Epithelial cell of esophagus (primary cell): ENCODE measurements around the gene TAS2R60.

Source experiments
- DNase-seq: peaks from one replicate; pipeline ENCODE4 v3.0.0; 2010; ENCODE audit warnings: low read depth
- H3K4me3 ChIP-seq: 2 replicates; pipeline ENCODE4 v1.5.1; 2011; ENCODE audit warnings: mild to moderate bottlenecking, low read length, control low read depth
- TF ChIP-seq, protein P1 (sequence below): IDR thresholded peaks from 2 replicates; pipeline ENCODE4 v1.5.1; 2011; ENCODE audit warnings: low read depth, mild to moderate bottlenecking, low read length, control low read depth, inconsistent platforms; ENCODE audit not compliant: insufficient read depth; ENCODE audit errors: missing control alignments

TAS2R60 gene

DNA sequence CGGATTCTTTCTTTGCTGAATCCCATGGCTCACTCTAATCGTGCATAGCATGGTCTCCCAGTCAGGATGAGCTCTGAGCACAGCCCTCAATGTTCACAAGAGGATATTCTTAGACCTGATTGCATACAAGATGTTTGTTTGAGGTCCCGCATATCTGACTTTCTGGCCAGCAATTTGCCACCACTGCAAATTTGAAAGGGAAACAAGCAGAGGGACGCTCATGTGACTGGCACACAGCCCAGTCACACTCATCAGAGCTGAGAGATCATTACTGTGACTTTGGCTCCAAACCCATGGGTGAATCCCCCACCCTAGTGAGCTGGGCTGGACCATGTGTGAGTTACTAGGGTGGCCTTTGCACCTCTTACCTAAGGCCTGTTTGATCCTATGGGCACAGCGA is 44.3 kb downstream of the TAS2R60 start:
- TF ChIP-seq, protein P1, sequence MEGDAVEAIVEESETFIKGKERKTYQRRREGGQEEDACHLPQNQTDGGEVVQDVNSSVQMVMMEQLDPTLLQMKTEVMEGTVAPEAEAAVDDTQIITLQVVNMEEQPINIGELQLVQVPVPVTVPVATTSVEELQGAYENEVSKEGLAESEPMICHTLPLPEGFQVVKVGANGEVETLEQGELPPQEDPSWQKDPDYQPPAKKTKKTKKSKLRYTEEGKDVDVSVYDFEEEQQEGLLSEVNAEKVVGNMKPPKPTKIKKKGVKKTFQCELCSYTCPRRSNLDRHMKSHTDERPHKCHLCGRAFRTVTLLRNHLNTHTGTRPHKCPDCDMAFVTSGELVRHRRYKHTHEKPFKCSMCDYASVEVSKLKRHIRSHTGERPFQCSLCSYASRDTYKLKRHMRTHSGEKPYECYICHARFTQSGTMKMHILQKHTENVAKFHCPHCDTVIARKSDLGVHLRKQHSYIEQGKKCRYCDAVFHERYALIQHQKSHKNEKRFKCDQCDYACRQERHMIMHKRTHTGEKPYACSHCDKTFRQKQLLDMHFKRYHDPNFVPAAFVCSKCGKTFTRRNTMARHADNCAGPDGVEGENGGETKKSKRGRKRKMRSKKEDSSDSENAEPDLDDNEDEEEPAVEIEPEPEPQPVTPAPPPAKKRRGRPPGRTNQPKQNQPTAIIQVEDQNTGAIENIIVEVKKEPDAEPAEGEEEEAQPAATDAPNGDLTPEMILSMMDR: no peak
- no peak overlapping the region for H3K4me3 ChIP-seq
- peak; percentile 24 for DNase-seq

DNA sequence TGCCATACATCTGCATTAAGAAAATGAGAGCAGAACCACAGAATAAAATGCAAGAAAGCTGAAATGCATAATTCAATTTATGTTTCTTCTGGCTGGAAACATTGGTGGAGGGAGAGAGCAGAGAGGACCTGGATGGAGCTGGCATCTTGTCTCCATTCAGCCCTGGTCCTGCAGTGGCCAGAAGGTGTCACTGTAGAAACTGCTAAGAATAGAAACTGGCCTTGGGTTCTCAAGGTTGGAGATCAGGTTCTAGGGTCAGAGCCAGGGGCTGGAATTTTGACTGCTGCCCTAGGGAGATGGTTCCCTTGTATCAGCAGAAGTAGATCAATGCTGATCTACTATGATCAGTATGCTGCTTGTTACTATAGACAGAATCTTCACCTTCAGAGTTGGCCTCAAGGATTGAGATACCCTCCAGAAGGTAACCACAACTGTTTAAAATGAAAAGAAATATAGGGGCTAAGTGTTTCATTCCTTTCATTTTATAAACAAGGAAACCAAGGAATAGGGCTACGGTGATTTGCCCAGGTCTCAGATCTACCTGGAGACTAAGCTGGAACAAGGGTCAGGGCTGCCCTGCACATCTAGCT is 47.6 kb downstream of the TAS2R60 start:
- DNase-seq: peak; percentile 61
- TF ChIP-seq, protein P1: peak; percentile 75
- no peak overlapping the region for H3K4me3 ChIP-seq

DNA sequence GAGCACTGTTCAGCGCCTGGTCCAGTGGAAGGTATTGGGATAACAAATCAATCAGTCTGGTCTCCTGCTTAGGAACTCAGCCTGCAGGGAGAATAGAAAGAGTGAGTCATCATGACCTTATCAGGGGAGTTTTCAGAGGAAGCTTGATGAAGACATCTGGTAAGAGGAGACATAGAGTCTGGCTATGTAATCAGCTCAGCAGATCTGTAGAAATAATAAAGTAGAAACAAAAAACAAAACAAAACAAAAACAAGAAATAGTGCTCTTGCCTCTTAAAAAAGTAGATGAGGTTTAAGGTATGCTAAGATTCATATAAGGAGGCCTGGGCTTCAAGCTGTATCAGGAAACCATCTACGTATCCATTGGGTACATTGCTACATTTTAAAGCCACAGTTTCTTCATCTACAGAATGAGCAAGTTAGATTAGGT is 48.8 kb downstream of the TAS2R60 start:
- TF ChIP-seq, protein P1: no peak
- no peak overlapping the region for H3K4me3 ChIP-seq
- peak; percentile 82 for DNase-seq

DNA sequence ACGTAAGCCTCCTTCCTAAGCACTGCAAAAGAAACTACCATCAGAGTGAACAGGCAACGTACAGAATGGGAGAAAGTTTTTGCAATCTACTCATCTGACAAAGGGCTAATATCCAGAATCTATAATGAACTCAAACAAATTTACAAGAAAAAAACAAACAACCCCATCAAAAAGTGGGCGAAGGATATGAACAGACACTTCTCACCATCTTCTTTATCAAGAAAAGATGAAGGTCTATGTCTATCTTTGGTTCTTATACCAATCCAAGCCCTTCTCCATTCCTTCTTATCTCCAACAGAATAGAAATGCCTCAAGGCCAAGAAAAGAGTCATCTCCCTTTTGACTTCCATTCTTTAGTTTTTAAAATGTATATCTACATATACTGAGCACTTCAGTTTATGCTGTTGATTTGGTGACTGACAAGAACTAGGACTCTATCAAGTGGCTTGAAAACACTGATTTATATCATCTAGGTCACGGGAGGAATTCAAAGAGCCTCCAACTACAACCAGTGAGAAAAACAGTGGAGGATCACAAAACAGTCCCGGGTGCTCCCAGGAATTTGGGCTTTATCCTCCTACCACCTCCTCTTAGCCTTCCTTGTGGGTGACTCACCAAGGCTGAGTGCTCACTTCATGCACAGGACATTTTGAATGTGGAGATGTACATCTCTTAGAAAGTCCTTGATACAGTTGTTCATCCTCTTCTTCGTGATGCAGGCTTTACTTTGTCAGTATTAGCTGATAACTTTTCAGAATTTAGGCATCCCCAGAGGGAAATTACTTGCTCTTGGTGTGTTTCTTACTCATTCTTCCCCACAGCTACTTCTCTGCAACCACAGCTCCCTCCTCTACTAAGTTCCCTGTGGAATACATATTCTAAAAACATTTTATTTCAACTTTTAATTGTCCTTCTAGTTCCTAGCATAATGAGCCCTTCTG is 49.8 kb downstream of the TAS2R60 start:
- no peak overlapping the region for H3K4me3 ChIP-seq
- DNase-seq: peak; percentile 33

DNA sequence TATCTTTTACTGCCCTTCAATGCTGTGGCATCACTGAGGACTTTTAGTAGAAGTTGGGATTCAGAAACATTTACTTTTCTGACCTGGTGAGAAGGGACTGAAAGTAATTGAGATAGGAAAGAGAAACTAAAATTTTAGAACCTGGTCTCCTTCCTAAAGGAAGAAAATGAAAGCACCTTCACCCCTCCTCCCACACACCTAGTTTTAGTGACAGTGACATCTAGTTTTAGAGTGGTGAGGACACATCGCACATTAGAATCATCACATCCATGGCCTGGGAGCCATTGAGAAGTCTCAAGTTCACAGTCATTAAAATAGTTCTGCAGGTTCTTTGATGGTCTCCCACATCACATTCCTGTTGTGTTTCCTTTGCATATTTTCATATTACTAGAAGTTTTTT is 50.5 kb downstream of the TAS2R60 start:
- no peak overlapping the region for H3K4me3 ChIP-seq
- TF ChIP-seq, protein P1: no peak
- DNase-seq: no peak

More for the DNA sequence above, 49.8 kb downstream of the TAS2R60 start:
- TF ChIP-seq, protein P1: no peak
